ENCODE results near the gene GJC1.

GJC1 gene

DNA sequence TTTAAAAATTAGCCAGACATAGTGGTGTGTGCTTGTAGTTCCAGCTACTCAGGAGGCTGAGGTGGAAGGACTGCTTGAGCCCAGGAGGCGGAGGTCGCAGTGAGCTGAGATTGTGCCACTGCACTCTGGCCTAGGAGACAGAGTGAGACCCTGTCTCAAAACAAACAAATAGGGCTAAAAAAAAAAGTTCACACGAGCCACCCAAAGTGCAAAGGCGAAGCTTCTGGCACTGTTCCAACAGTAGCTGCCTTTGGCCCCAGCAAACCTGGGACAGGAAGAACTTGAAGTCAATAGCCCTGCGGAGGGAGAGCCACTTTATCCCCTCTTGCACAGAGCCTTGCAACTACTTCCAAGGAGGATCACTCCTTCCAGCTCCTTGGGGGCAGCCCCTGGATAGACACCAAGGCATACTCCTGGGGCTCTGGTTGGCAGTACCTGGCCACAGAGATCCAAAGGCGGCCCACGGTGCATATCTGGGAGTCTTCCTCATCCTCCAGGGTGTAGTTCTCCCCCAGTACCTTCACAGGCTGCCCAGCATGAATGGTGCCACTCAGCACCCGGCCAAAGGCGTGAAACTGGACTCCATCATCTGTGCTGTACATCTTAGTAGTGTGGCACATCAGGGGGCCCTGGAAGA is 32.3 kb upstream of the GJC1 start:
- Histone ChIP-seq H2AFZ (ENCODE audit: low read depth, low read length) (no peak overlapping the region), H3K4me3 (ENCODE audit: low read length) (no peak overlapping the region), H3K9me3 (ENCODE audit: low read length) (no peaks in the 10 kb centered on the region), H3K4me1 (ENCODE audit: insufficient read depth, low read length) (no peaks in the 10 kb centered on the region), H3K27me3 (ENCODE audit: insufficient read depth, low read length) (no peaks in the 10 kb centered on the region), H3K36me3 (ENCODE audit: insufficient read depth, low read length) (peaks cover 69% of the 10 kb centered on the region)

- Histone ChIP-seq H3K9me3 (ENCODE audit: low read length) (no peaks in the 10 kb centered on the region), H3K36me3 (ENCODE audit: insufficient read depth, low read length) (peaks cover 82% of the 10 kb centered on the region), H3K4me1 (ENCODE audit: insufficient read depth, low read length) (no peaks in the 10 kb centered on the region), H3K27me3 (ENCODE audit: insufficient read depth, low read length) (no peaks in the 10 kb centered on the region), H2AFZ (ENCODE audit: low read depth, low read length) (no peak overlapping the region), H3K4me3 (ENCODE audit: low read length) (no peak overlapping the region)
These were observed 29.6 kb upstream of the GJC1 start for GRCh38 chr17:44859701-44860100.

DNA sequence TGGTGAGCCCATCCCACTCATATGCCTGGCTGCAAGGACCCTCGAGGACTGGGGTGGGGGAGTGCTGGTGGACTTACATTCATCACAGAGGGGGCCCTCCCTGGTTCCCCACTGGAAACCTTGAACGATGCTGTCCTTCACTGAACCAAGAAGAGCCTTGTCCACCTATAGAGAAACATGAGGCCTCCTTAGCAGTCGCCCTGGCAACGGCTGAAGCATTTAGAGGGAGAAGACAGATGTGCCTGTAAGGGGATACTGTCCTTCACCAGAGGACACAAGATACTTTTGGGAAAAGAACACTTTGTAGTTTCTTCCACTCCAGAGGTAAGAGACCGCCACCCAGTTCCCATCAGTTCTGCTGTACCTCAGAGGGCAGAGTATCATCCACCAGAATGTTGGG is 24.1 kb upstream of the GJC1 start:
- H3K9me3 ChIP-seq (ENCODE audit: low read length), result no peaks in the 10 kb centered on the region
- no peak overlapping the region for H2AFZ ChIP-seq (ENCODE audit: low read depth, low read length)
- no peaks in the 10 kb centered on the region for H3K27me3 ChIP-seq (ENCODE audit: insufficient read depth, low read length)
- H3K4me1 ChIP-seq (ENCODE audit: insufficient read depth, low read length), result no peaks in the 10 kb centered on the region
- H3K36me3 ChIP-seq (ENCODE audit: insufficient read depth, low read length), result peaks cover 77% of the 10 kb centered on the region
- H3K4me3 ChIP-seq (ENCODE audit: low read length), result no peak overlapping the region

GRCh38 chr17:44850612-44851011 is 20.5 kb upstream of the GJC1 start:
- Histone ChIP-seq H3K4me1 (ENCODE audit: insufficient read depth, low read length) (no peaks in the 10 kb centered on the region), H3K27me3 (ENCODE audit: insufficient read depth, low read length) (no peaks in the 10 kb centered on the region), H2AFZ (ENCODE audit: low read depth, low read length) (no peak overlapping the region), H3K9me3 (ENCODE audit: low read length) (no peaks in the 10 kb centered on the region), H3K4me3 (ENCODE audit: low read length) (no peak overlapping the region), H3K36me3 (ENCODE audit: insufficient read depth, low read length) (peaks cover 54% of the 10 kb centered on the region)

DNA sequence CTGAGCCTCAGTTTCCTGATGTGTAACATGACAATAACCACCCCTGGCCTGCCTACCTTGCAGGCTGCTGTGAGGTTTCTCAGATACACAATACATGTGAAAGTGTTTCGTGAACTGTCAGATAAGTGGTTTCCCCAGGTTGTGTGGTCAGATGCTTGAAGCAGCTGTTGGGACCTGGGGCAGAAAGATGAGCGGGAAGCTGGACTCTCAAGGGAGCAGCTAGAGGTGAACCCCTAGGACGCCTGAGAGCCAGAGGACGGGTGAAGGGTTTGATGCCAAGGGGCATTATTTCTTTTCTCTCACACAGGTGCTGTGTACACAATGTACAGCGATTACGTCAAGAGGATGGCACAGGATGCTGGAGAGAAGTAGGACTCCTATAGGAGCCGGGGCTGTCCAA is 19.9 kb upstream of the GJC1 start:
- peaks cover 50% of the 10 kb centered on the region for H3K36me3 ChIP-seq (ENCODE audit: insufficient read depth, low read length)
- no peak overlapping the region for H2AFZ ChIP-seq (ENCODE audit: low read depth, low read length)
- no peaks in the 10 kb centered on the region for H3K4me1 ChIP-seq (ENCODE audit: insufficient read depth, low read length)
- no peaks in the 10 kb centered on the region for H3K27me3 ChIP-seq (ENCODE audit: insufficient read depth, low read length)
- no peaks in the 10 kb centered on the region for H3K9me3 ChIP-seq (ENCODE audit: low read length)
- H3K4me3 ChIP-seq (ENCODE audit: low read length), result no peak overlapping the region

DNA sequence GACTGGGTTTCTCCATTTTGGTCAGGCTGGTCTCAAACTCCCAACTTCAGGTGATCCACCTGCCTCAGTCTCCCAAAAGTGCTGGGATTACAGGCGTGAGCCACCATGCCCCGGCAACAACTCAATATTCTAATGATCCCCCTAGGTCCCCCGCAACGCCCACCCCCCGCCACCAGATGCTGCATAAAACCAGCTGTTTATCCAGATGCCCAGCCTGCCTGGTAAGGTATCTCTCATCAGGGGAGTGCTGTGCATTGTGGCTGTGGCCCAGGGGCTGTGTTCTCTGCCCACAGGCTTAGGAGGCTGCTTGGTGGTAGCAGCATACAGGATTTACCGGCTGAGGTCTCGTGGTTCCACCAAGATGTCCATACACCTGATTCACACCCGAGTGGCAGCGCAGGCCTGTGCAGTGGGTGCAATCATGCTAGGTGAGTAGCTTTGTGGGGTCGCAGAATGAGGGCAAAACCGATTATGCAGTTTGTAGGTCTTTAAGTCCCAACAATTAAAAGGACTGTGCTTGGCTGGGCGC is 18.9 kb upstream of the GJC1 start:
- Histone ChIP-seq H2AFZ (ENCODE audit: low read depth, low read length) (no peak overlapping the region), H3K4me1 (ENCODE audit: insufficient read depth, low read length) (no peaks in the 10 kb centered on the region)

GRCh38 chr17:44848257-44848795 is 18.2 kb upstream of the GJC1 start:
- Histone ChIP-seq H2AFZ (ENCODE audit: low read depth, low read length) (no peak overlapping the region), H3K27me3 (ENCODE audit: insufficient read depth, low read length) (no peaks in the 10 kb centered on the region), H3K4me3 (ENCODE audit: low read length) (no peak overlapping the region), H3K9me3 (ENCODE audit: low read length) (no peaks in the 10 kb centered on the region), H3K4me1 (ENCODE audit: insufficient read depth, low read length) (no peaks in the 10 kb centered on the region), H3K36me3 (ENCODE audit: insufficient read depth, low read length) (peaks cover 33% of the 10 kb centered on the region)

More for the DNA sequence above, 18.9 kb upstream of the GJC1 start:
- Histone ChIP-seq H3K27me3 (ENCODE audit: insufficient read depth, low read length) (no peaks in the 10 kb centered on the region), H3K9me3 (ENCODE audit: low read length) (no peaks in the 10 kb centered on the region), H3K4me3 (ENCODE audit: low read length) (no peak overlapping the region), H3K36me3 (ENCODE audit: insufficient read depth, low read length) (peaks cover 40% of the 10 kb centered on the region)

- Histone ChIP-seq H3K9me3 (ENCODE audit: low read length) (no peaks in the 10 kb centered on the region), H3K4me3 (ENCODE audit: low read length) (no peak within 1 kb of the TSS), H3K36me3 (ENCODE audit: insufficient read depth, low read length) (peaks cover 28% of the 10 kb centered on the region), H2AFZ (ENCODE audit: low read depth, low read length) (no peak within 1 kb of the TSS), H3K4me1 (ENCODE audit: insufficient read depth, low read length) (peaks cover 5% of the 10 kb centered on the region), H3K27me3 (ENCODE audit: insufficient read depth, low read length) (no peaks in the 10 kb centered on the region)
These were observed 17.5 kb upstream of the GJC1 start, which contains the start of gene HIGD1B for GRCh38 chr17:44847586-44847985. Gene HIGD1B, plus strand, starts transcription at chr17:44847883. Its CDS starts 270 bp downstream, at chr17:44848153.

DNA sequence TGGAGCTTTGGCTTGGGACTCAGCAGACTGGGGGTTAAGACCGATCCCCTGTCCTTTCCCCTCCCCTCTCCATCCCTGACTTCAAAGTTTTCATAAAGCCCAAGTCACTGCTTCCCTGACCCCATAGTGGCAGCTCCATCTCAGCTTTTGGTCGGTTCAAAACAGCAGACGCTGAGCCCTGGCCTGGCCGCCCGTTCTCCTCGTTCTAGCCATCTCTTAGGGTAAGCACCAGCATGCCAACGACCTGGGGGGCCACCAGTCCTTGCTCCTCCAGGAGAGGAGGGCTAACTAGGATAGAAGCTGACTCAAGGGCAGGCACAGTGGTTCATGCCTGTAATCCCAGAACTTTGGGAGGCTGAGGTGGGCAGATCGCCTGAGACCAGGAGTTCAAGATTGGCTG is 16.1 kb upstream of the GJC1 start:
- H3K4me3 ChIP-seq (ENCODE audit: low read length), result no peak overlapping the region
- H3K9me3 ChIP-seq (ENCODE audit: low read length), result no peaks in the 10 kb centered on the region
- H3K4me1 ChIP-seq (ENCODE audit: insufficient read depth, low read length), result peaks cover 6% of the 10 kb centered on the region
- H3K27me3 ChIP-seq (ENCODE audit: insufficient read depth, low read length), result no peaks in the 10 kb centered on the region
- H3K36me3 ChIP-seq (ENCODE audit: insufficient read depth, low read length), result peaks cover 18% of the 10 kb centered on the region
- H2AFZ ChIP-seq (ENCODE audit: low read depth, low read length), result no peak overlapping the region

DNA sequence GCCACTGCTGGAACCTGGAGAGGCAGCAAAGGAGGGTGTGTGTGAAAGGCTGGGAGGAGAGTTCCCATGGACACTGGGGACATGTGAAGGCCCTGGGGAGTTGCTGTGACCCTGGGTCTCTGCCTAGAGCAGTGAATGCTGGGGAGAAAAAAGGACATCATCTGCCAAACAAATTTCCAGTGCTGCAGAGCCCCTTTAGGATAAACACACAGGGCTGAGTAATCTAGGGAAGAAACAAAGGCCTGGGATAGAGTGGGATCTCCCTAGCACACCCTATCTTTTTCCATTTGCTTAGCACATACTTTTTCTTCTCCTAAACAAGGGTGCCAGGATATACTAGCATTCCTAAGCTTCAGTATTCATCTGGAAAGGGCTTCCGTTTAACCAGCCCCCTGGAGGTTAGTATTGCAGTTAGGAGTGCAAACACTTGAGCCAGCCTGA is 14.3 kb upstream of the GJC1 start:
- H3K36me3 ChIP-seq (ENCODE audit: insufficient read depth, low read length), result peaks cover 3% of the 10 kb centered on the region
- no peak overlapping the region for H3K4me3 ChIP-seq (ENCODE audit: low read length)
- H3K27me3 ChIP-seq (ENCODE audit: insufficient read depth, low read length), result no peaks in the 10 kb centered on the region
- H3K4me1 ChIP-seq (ENCODE audit: insufficient read depth, low read length), result peaks cover 6% of the 10 kb centered on the region
- no peaks in the 10 kb centered on the region for H3K9me3 ChIP-seq (ENCODE audit: low read length)
- H2AFZ ChIP-seq (ENCODE audit: low read depth, low read length), result no peak overlapping the region

GRCh38 chr17:44842748-44843147 is 12.7 kb upstream of the GJC1 start:
- H3K9me3 ChIP-seq (ENCODE audit: low read length), result no peaks in the 10 kb centered on the region
- no peaks in the 10 kb centered on the region for H3K36me3 ChIP-seq (ENCODE audit: insufficient read depth, low read length)
- H3K4me1 ChIP-seq (ENCODE audit: insufficient read depth, low read length), result peaks cover 6% of the 10 kb centered on the region
- no peak overlapping the region for H2AFZ ChIP-seq (ENCODE audit: low read depth, low read length)
- no peaks in the 10 kb centered on the region for H3K27me3 ChIP-seq (ENCODE audit: insufficient read depth, low read length)
- no peak overlapping the region for H3K4me3 ChIP-seq (ENCODE audit: low read length)

- Histone ChIP-seq H3K9me3 (ENCODE audit: low read length) (no peaks in the 10 kb centered on the region), H3K36me3 (ENCODE audit: insufficient read depth, low read length) (no peaks in the 10 kb centered on the region)
These were observed 10.8 kb upstream of the GJC1 start for GRCh38 chr17:44840936-44841335.

GRCh38 chr17:44840274-44840673 is 10.2 kb upstream of the GJC1 start:
- no peak overlapping the region for H2AFZ ChIP-seq (ENCODE audit: low read depth, low read length)
- H3K9me3 ChIP-seq (ENCODE audit: low read length), result no peaks in the 10 kb centered on the region
- H3K4me1 ChIP-seq (ENCODE audit: insufficient read depth, low read length), result peaks cover 6% of the 10 kb centered on the region
- no peaks in the 10 kb centered on the region for H3K27me3 ChIP-seq (ENCODE audit: insufficient read depth, low read length)
- no peaks in the 10 kb centered on the region for H3K36me3 ChIP-seq (ENCODE audit: insufficient read depth, low read length)
- no peak overlapping the region for H3K4me3 ChIP-seq (ENCODE audit: low read length)

More at GRCh38 chr17:44840936-44841335, 10.8 kb upstream of the GJC1 start:
- Histone ChIP-seq H3K4me1 (ENCODE audit: insufficient read depth, low read length) (peaks cover 6% of the 10 kb centered on the region), H2AFZ (ENCODE audit: low read depth, low read length) (no peak overlapping the region), H3K27me3 (ENCODE audit: insufficient read depth, low read length) (no peaks in the 10 kb centered on the region), H3K4me3 (ENCODE audit: low read length) (no peak overlapping the region)
